ENCODE data around the gene POLR2A. TPM values are rescaled to one million over a fixed set of nuclear protein-coding genes. Genes with fewer than 3 reads are reported as not detected.
A peak's percentile ranks its signal among the peaks of the same experiment; 100 is the strongest.

Gene POLR2A
- total RNA-seq, 4 donors from 2014 or later, result 93.9 to 120 (median 110) TPM

DNA sequence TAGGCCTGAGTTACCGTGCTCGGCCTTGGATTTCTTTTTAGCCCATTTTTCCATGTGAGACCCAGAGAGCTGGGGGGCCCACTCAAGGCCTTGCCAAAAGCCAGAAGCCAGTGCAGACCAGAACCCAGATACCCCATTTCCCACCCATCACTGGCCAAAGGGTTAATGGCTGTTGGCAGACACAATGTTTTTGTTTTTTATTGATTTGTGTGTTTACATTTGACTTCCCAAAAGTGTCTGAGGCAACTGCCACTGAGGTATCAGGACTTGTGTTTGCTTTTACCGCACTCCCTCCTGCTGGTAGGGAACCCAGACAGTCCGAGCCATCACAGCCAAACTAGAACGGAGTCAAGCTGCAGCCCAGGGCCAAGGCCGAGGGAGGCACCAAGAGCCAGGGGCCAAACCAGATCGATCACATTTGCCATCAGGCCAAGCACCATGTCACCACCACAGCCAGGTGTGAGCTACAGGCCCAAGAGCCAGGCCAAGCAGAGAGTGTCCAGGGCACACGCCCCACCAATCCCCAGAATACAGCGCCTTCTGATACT is 57.0 kb downstream of the POLR2A start:
- TF ChIP-seq POLR2A (IDR thresholded peaks at IDR 0.05) (no peak), CTCF (IDR thresholded peaks at IDR 0.05) (no peak)
- 91 to 96% methylated on average over 9 of the region's 9 CpGs for WGBS, 2 donors
- DNase-seq (ENCODE audit: low spot score in 2 of 2), result no peak
- H3K4me3 ChIP-seq (ENCODE audit: low read depth, poor library complexity, severe bottlenecking), result no peak overlapping the region
- intact Hi-C loops (cut with DNase I; ENCODE audit: low total_unique reads), result no loop called here

- no peak for DNase-seq (ENCODE audit: low spot score in 2 of 2)
- no peak for TF ChIP-seq CTCF (IDR thresholded peaks at IDR 0.05)
- TF ChIP-seq POLR2A (IDR thresholded peaks at IDR 0.05), result no peak
- 62 to 77% methylated on average over 6 of the region's 6 CpGs for WGBS, 2 donors
- intact Hi-C loops (cut with DNase I; ENCODE audit: low total_unique reads), result no loop called here
- H3K4me3 ChIP-seq (ENCODE audit: low read depth, poor library complexity, severe bottlenecking), result no peak overlapping the region
Measured at GRCh38 chr17:7544911-7545310, 60.7 kb downstream of the POLR2A start.

- 0 to 4% methylated on average over 9 to 32 of the region's 65 CpGs for WGBS, 2 donors
- TF ChIP-seq POLR2A (IDR thresholded peaks at IDR 0.05) (no peak), CTCF (IDR thresholded peaks at IDR 0.05) (no peak)
- intact Hi-C loops (cut with DNase I; ENCODE audit: low total_unique reads), result no loop called here
- peak within 1 kb of the TSS; percentile 51 for H3K4me3 ChIP-seq (ENCODE audit: low read depth, poor library complexity, severe bottlenecking)
- DNase-seq (ENCODE audit: low spot score in 2 of 2), result peak; percentile 34 to 93
Measured at GRCh38 chr17:7548585-7549400, 64.6 kb downstream of the POLR2A start, which contains the start of gene TNFSF12. TSS of gene TNFSF12 (plus strand) at chr17:7549058. CDS start at chr17:7549154, 96 bp downstream.

Other genes with a start within 250 kb of the POLR2A start
- 10 to 100 TPM; 51.7 to 87.5 (median 67.8) TPM for gene DVL2, start 249.8 kb upstream of the POLR2A start, total RNA-seq
- 10 to 100 TPM; 23.4 to 32.5 (median 27.9) TPM for gene PHF23, start 244.9 kb upstream of the POLR2A start, total RNA-seq
- gene GABARAP, start 241.9 kb upstream of the POLR2A start, total RNA-seq, result 100 to 1,000 TPM; 253 to 667 (median 538) TPM
- 10 to 100 TPM; 55.3 to 79.2 (median 70.4) TPM for gene CTDNEP1, start 232.6 kb upstream of the POLR2A start, total RNA-seq
- 10 to 100 TPM; 10.8 to 20.6 (median 17.1) TPM for gene ELP5, start 232.2 kb upstream of the POLR2A start, total RNA-seq
- 10 to 100 TPM in 3 of 4 donors, 1 to 10 TPM in 1; 6.7 to 25.6 (median 14.4) TPM for gene CLDN7, start 221.9 kb upstream of the POLR2A start, total RNA-seq
- gene SLC2A4, start 202.6 kb upstream of the POLR2A start, total RNA-seq, result 10 to 100 TPM in 2 of 4 donors, 1 to 10 TPM in 2; 4.3 to 13.6 (median 8.4) TPM
- gene YBX2, start 189.7 kb upstream of the POLR2A start, total RNA-seq, result 1 to 10 TPM in 3 of 4 donors, under 1 TPM in 1; 0.17 to 8.0 (median 2.4) TPM
- gene EIF5A, start 176.7 kb upstream of the POLR2A start, total RNA-seq, result 100 to 1,000 TPM; 203 to 261 (median 221) TPM
- gene GPS2, start 169.0 kb upstream of the POLR2A start, total RNA-seq, result 10 to 100 TPM; 48.8 to 93.6 (median 79.3) TPM
- 10 to 100 TPM; 13.3 to 44.8 (median 22.3) TPM for gene NEURL4, start 155.0 kb upstream of the POLR2A start, total RNA-seq
- gene ACAP1, start 147.8 kb upstream of the POLR2A start, total RNA-seq, result 1 to 10 TPM; 2.9 to 5.6 (median 3.8) TPM
- gene KCTD11, start 132.2 kb upstream of the POLR2A start, total RNA-seq, result 10 to 100 TPM; 30.3 to 65.4 (median 42.8) TPM
- not detected for gene TMEM95, start 129.2 kb upstream of the POLR2A start, total RNA-seq
- gene TNK1, start 103.3 kb upstream of the POLR2A start, total RNA-seq, result 10 to 100 TPM; 13.0 to 25.4 (median 19.7) TPM
- 10 to 100 TPM; 21.6 to 38.1 (median 24.5) TPM for gene PLSCR3, start 89.8 kb upstream of the POLR2A start, total RNA-seq
- gene TMEM256, start 80.3 kb upstream of the POLR2A start, total RNA-seq, result 10 to 100 TPM; 56.1 to 90.8 (median 65.5) TPM
- 1 to 10 TPM; 5.5 to 9.6 (median 6.4) TPM for gene NLGN2, start 76.5 kb upstream of the POLR2A start, total RNA-seq
- gene SPEM1, start 64.0 kb upstream of the POLR2A start, total RNA-seq, result not detected
- not detected for gene SPEM2, start 58.8 kb upstream of the POLR2A start, total RNA-seq
- not detected for gene SPEM3, start 55.5 kb upstream of the POLR2A start, total RNA-seq
- 10 to 100 TPM; 15.5 to 23.2 (median 22.1) TPM for gene TMEM102, start 48.9 kb upstream of the POLR2A start, total RNA-seq
- 10 to 100 TPM; 12.5 to 15.0 (median 13.9) TPM for gene FGF11, start 44.9 kb upstream of the POLR2A start, total RNA-seq
- gene CHRNB1, start 39.3 kb upstream of the POLR2A start, total RNA-seq, result 10 to 100 TPM in 3 of 4 donors, 1 to 10 TPM in 1; 7.8 to 16.0 (median 13.6) TPM
- 10 to 100 TPM; 40.4 to 52.3 (median 47.7) TPM for gene ZBTB4, start 4.7 kb upstream of the POLR2A start, total RNA-seq
- gene SLC35G6, start 2.9 kb upstream of the POLR2A start, total RNA-seq, result not detected
- 10 to 100 TPM in 3 of 4 donors, 1 to 10 TPM in 1; 9.9 to 31.7 (median 20.9) TPM for gene TNFSF12, start 64.7 kb downstream of the POLR2A start, total RNA-seq
- 10 to 100 TPM in 3 of 4 donors, 1 to 10 TPM in 1; 7.6 to 30.6 (median 17.6) TPM for gene TNFSF13, start 74.4 kb downstream of the POLR2A start, total RNA-seq
- 10 to 100 TPM; 39.5 to 53.0 (median 48.7) TPM for gene SENP3, start 77.6 kb downstream of the POLR2A start, total RNA-seq
- 10 to 100 TPM; 14.2 to 26.9 (median 16.2) TPM for gene CD68, start 95.3 kb downstream of the POLR2A start, total RNA-seq
- gene MPDU1, start 99.5 kb downstream of the POLR2A start, total RNA-seq, result 10 to 100 TPM; 30.4 to 97.7 (median 74.4) TPM
- 100 to 1,000 TPM in 1 of 4 donors, 10 to 100 TPM in 3; 61.9 to 106 (median 77.8) TPM for gene SOX15, start 105.7 kb downstream of the POLR2A start, total RNA-seq
- 10 to 100 TPM; 32.1 to 35.7 (median 33.9) TPM for gene FXR2, start 130.5 kb downstream of the POLR2A start, total RNA-seq
- gene SAT2, start 143.5 kb downstream of the POLR2A start, total RNA-seq, result 10 to 100 TPM; 32.7 to 50.5 (median 43.0) TPM
- not detected for gene SHBG, start 145.8 kb downstream of the POLR2A start, total RNA-seq
- gene ATP1B2, start 166.6 kb downstream of the POLR2A start, total RNA-seq, result 1 to 10 TPM in 1 of 4 donors, under 1 TPM in 2, not detected in 1; 0.42 to 3.0 (median 0.46) TPM
- gene TP53, start 203.1 kb downstream of the POLR2A start, total RNA-seq, result 10 to 100 TPM; 42.8 to 57.3 (median 50.8) TPM
- 1 to 10 TPM; 1.1 to 5.4 (median 4.5) TPM for gene WRAP53, start 204.1 kb downstream of the POLR2A start, total RNA-seq
- gene EFNB3, start 220.8 kb downstream of the POLR2A start, total RNA-seq, result 1 to 10 TPM; 5.4 to 8.5 (median 7.6) TPM
- gene DNAH2, start 233.4 kb downstream of the POLR2A start, total RNA-seq, result under 1 TPM in 3 of 4 donors, not detected in 1; under 0.01 to 0.10 (median 0.05) TPM